MM.1S (cell line): ENCODE measurements around the gene FAM90A26.
"Not testable (repeated sequence)": the region's sequence is repeated elsewhere in the genome, so short reads cannot be mapped to it uniquely, and the experiment has no call there.

Source experiments
- DNase-seq: peaks from one replicate; pipeline ENCODE4 v3.0.0-alpha.2; 2015
- H2AFZ ChIP-seq: fragments of 300-600 bp; sonication (generic); 2 replicates; pipeline ENCODE4 v1.6.0; 2016; ENCODE audit warnings: antibody characterized with exemption, low read length
- H3F3A ChIP-seq: fragments of 300-600 bp; sonication (generic); 2 replicates; pipeline ENCODE4 v1.6.1; 2016; ENCODE audit warnings: mild to moderate bottlenecking, antibody characterized with exemption, low read length, moderate library complexity, mixed read lengths; ENCODE audit not compliant: insufficient read depth
- H3K27ac ChIP-seq: fragments of 300-600 bp; sonication (generic); 2 replicates; pipeline ENCODE4 v1.5.1; 2016; ENCODE audit warnings: mild to moderate bottlenecking, low read length
- H3K27me3 ChIP-seq: fragments of 300-600 bp; sonication (generic); replicated peaks from 2 replicates; pipeline ENCODE4 v1.6.0; 2016; ENCODE audit warnings: low read length; ENCODE audit not compliant: insufficient read depth
- H3K36me3 ChIP-seq: fragments of 300-600 bp; sonication (generic); replicated peaks from 2 replicates; pipeline ENCODE4 v1.6.1; 2016; ENCODE audit warnings: mild to moderate bottlenecking, low read length, mixed read lengths; ENCODE audit not compliant: insufficient read depth
- H3K4me1 ChIP-seq: fragments of 300-600 bp; sonication (generic); 2 replicates; pipeline ENCODE4 v1.6.1; 2016; ENCODE audit warnings: low read length, mixed read lengths
- H3K4me2 ChIP-seq: fragments of 300-600 bp; sonication (generic); 2 replicates; pipeline ENCODE4 v1.6.0; 2016; ENCODE audit warnings: low read depth, low read length
- H3K4me3 ChIP-seq: fragments of 300-600 bp; sonication (generic); 2 replicates; pipeline ENCODE4 v1.5.1; 2016; ENCODE audit warnings: low read length, mixed read lengths
- H3K79me2 ChIP-seq: fragments of 300-600 bp; sonication (generic); 2 replicates; pipeline ENCODE4 v1.6.1; 2016; ENCODE audit warnings: mixed run types, low read length, mixed read lengths
- H3K9ac ChIP-seq: fragments of 300-600 bp; sonication (generic); 2 replicates; pipeline ENCODE4 v1.6.1; 2016; ENCODE audit warnings: low read length, mixed read lengths
- H3K9me2 ChIP-seq: fragments of 300-600 bp; sonication (generic); replicated peaks from 2 replicates; pipeline ENCODE4 v1.6.1; 2016; ENCODE audit warnings: mild to moderate bottlenecking, low read length, mixed read lengths; ENCODE audit not compliant: insufficient read depth
- H3K9me3 ChIP-seq: fragments of 300-600 bp; sonication (generic); replicated peaks from 2 replicates; pipeline ENCODE4 v1.6.1; 2016; ENCODE audit warnings: mild to moderate bottlenecking, low read length, mixed read lengths; ENCODE audit not compliant: insufficient read depth
- H4K20me1 ChIP-seq: fragments of 300-600 bp; sonication (generic); 2 replicates; pipeline ENCODE4 v1.6.1; 2016; ENCODE audit warnings: mild to moderate bottlenecking, low read length, moderate library complexity, mixed read lengths; ENCODE audit not compliant: insufficient read depth
- CTCF ChIP-seq: fragments of 300-600 bp; sonication (generic); IDR thresholded peaks from 2 replicates; pipeline ENCODE4 v1.5.1; 2016; ENCODE audit warnings: antibody characterized with exemption, low read length, mixed read lengths

FAM90A26 gene

GRCh38 chr4:9148611-9149409 is 21.4 kb upstream of the FAM90A26 start:
- not testable (repeated sequence) for H3K9ac ChIP-seq, DNase-seq, H3K79me2 ChIP-seq, H3K4me3 ChIP-seq, H2AFZ ChIP-seq, H3K4me2 ChIP-seq, H3K9me2 ChIP-seq, H3K27ac ChIP-seq, H3K4me1 ChIP-seq, H3K9me3 ChIP-seq, H3K27me3 ChIP-seq, H3F3A ChIP-seq, H3K36me3 ChIP-seq, H4K20me1 ChIP-seq
- TF ChIP-seq CTCF: peak; percentile 14; the same call in 1 of the 2 replicates

GRCh38 chr4:9151809-9152179 is 18.4 kb upstream of the FAM90A26 start:
- H3K27ac ChIP-seq: peak overlapping the region; percentile 25; the same call in 1 of the 2 replicates
- not testable (repeated sequence) for H3K4me1 ChIP-seq, DNase-seq, H3K27me3 ChIP-seq, H3K9me3 ChIP-seq, H3K79me2 ChIP-seq, H3F3A ChIP-seq, H3K36me3 ChIP-seq, H4K20me1 ChIP-seq, H3K9me2 ChIP-seq
- H3K4me3 ChIP-seq: peak overlapping the region; percentile 67
- peak overlapping the region; percentile 81; the same call in 1 of the 2 replicates for H2AFZ ChIP-seq
- peak overlapping the region; percentile 83; the same call in 1 of the 2 replicates for H3K4me2 ChIP-seq
- H3K9ac ChIP-seq: peak overlapping the region; percentile 66; the same call in 1 of the 2 replicates

GRCh38 chr4:9152180-9153007 is 17.8 kb upstream of the FAM90A26 start:
- H3K9me3 ChIP-seq, H3F3A ChIP-seq, H3K79me2 ChIP-seq, H3K9me2 ChIP-seq, H4K20me1 ChIP-seq, H3K36me3 ChIP-seq, H3K4me1 ChIP-seq, H3K27me3 ChIP-seq: not testable (repeated sequence)
- Histone ChIP-seq H3K4me2 (peak overlapping the region; percentile 83; the same call in 1 of the 2 replicates), H2AFZ (peak overlapping the region; percentile 81), H3K4me3 (peak overlapping the region; percentile 67), H3K27ac (peak overlapping the region; percentile 73; the same call in 1 of the 2 replicates), H3K9ac (peak overlapping the region; percentile 66; the same call in 1 of the 2 replicates)
- peak; percentile 95 for DNase-seq

DNA sequence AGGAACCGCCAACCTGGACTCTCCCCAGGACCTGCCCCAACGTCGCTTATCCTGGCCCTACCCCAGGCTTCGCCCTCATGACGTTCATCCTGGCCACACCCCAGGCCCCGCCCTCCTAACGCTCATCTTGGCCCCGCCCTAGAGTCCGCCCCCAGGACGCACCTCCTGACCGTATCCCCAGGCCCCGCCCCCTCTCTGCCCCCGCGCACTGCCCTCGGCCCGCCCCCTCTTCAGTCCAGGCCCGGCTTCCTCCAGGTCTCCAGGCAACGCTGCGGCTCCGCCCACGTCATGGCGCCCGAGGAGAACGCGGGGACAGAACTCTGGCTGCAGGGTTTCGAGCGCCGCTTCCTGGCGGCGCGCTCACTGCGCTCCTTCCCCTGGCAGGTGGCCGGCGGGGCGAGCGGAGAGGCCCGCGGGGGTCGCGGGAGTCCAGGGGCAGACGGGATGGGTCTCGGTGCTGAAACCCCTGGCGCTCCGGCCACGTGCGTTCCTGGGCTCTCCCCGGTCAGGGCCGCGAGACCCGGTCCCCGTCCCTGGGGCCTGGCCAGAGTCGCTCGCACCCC is 17.1 kb upstream of the FAM90A26 start:
- not testable (repeated sequence) for H3K4me1 ChIP-seq, H3K9me2 ChIP-seq, H3K27me3 ChIP-seq, H3K79me2 ChIP-seq, H3K36me3 ChIP-seq, H3K9me3 ChIP-seq, H4K20me1 ChIP-seq, H3F3A ChIP-seq
- H3K4me3 ChIP-seq: peak overlapping the region; percentile 67
- peak overlapping the region; percentile 74 for H3K4me2 ChIP-seq
- peak overlapping the region; percentile 38; the same call in 1 of the 2 replicates for H2AFZ ChIP-seq
- peak; percentile 94 for DNase-seq
- H3K27ac ChIP-seq: peak overlapping the region; percentile 73; the same call in 1 of the 2 replicates
- peak overlapping the region; percentile 77 for H3K9ac ChIP-seq

DNA sequence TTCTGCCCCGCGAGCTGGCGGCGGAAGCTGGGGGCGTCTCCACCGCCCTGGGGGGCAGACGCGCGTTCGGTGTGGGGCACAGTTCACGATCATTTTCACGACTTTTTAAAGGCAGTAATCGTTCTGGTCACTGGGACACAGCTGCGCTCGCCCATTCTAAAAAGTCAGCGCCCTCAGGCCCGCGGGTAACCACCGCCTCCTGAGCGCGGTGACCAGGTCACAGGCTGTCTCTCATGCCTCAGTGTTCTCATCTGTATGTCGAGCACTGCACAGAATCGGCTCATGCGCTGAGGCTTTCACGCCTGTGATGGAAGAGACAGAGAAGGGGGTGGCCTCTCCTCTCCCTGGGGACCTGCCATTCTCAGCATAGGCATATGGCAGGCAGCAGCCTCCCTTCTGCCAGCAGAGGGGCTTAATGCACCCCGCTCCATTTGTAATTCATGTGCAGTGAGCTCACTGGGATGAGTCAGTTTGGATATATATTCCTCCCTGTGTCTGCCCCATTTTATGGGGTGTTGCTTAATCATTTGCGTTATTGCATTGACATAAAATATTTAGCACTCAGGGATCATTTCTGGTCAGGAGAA is 16.5 kb upstream of the FAM90A26 start:
- peak overlapping the region; percentile 68; the same call in 1 of the 2 replicates for H3K27ac ChIP-seq

GRCh38 chr4:9155101-9155886 is 14.9 kb upstream of the FAM90A26 start:
- not testable (repeated sequence) for H3K4me3 ChIP-seq, H3F3A ChIP-seq, H3K4me1 ChIP-seq, H2AFZ ChIP-seq, H3K79me2 ChIP-seq, H3K9me3 ChIP-seq, H3K9me2 ChIP-seq, H3K36me3 ChIP-seq, H3K27me3 ChIP-seq, H4K20me1 ChIP-seq
- peak; percentile 86 for DNase-seq
- Histone ChIP-seq H3K27ac (peak overlapping the region; percentile 81), H3K9ac (peak overlapping the region; percentile 31; the same call in 1 of the 2 replicates), H3K4me2 (peak overlapping the region; percentile 54; the same call in 1 of the 2 replicates)

More for the DNA sequence above, 16.5 kb upstream of the FAM90A26 start:
- H3K9ac ChIP-seq: peak overlapping the region; percentile 77
- H3K4me2 ChIP-seq: peak overlapping the region; percentile 74
- not testable (repeated sequence) for H3K36me3 ChIP-seq, H3K79me2 ChIP-seq, H4K20me1 ChIP-seq, H3F3A ChIP-seq, H3K9me2 ChIP-seq, H3K27me3 ChIP-seq, H3K4me1 ChIP-seq, DNase-seq, H3K9me3 ChIP-seq
- peak overlapping the region; percentile 67 for H3K4me3 ChIP-seq
- H2AFZ ChIP-seq: peak overlapping the region; percentile 38; the same call in 1 of the 2 replicates
